IMR-90 (cell line): ENCODE measurements around the gene AXIN1. TPM values are rescaled to one million over a fixed set of nuclear protein-coding genes. Genes with fewer than 3 reads are reported as not detected.

Source experiments
- ATAC-seq: fragments of 200-7000 bp; cut with Tn5 transposase; 2 replicates; pipeline ENCODE4 v1.9.1; 2020; ENCODE audit warnings: low read depth, mild to moderate bottlenecking, moderate library complexity
- BruUV-seq: library from RNA; stranded (reverse); fragments of 400-500 nt; replicated peaks from 2 replicates; lab custom pipeline; 2021; lab: Mats Ljungman, UMichigan
- CTCF ChIA-PET: fragments of 300-600 bp; formaldehyde crosslinking; extraction: SDS; loops from one replicate; lab custom pipeline; 2021; ENCODE audit warnings: antibody characterized with exemption; lab: Yijun Ruan, JAX
- POLR2A ChIA-PET: fragments of 300-600 bp; sonication (Branson Sonifier 250); formaldehyde crosslinking; loops from one replicate; lab custom pipeline; 2022; ENCODE audit warnings: antibody characterized with exemption; ENCODE audit not compliant: unreplicated experiment; lab: Charles Lee
- DNase-seq: peaks from one replicate; pipeline ENCODE4 v3.0.0; 2013
- H2AFZ ChIP-seq: replicated peaks from 2 replicates; pipeline ENCODE3; 2013; ENCODE audit warnings: low read length, mild to moderate bottlenecking; ENCODE audit not compliant: poor library complexity
- H2AK5ac ChIP-seq: 2 replicates; pipeline ENCODE4 v1.6.1; 2013; ENCODE audit warnings: low read depth, low read length, inconsistent platforms
- H2AK9ac ChIP-seq: replicated peaks from 2 replicates; pipeline ENCODE3; 2013; ENCODE audit warnings: mild to moderate bottlenecking, low read depth, low read length, moderate library complexity; ENCODE audit not compliant: poor library complexity
- H2BK120ac ChIP-seq: 2 replicates; pipeline ENCODE4 v1.6.1; 2013; ENCODE audit warnings: low read depth, low read length, inconsistent platforms
- H2BK15ac ChIP-seq: 3 replicates; pipeline ENCODE4 v1.6.1; 2013; ENCODE audit warnings: low read depth, low read length, inconsistent platforms
- H2BK20ac ChIP-seq: 2 replicates; pipeline ENCODE4 v1.6.1; 2013; ENCODE audit warnings: low read depth, mild to moderate bottlenecking, inconsistent platforms, low read length, moderate library complexity
- H2BK5ac ChIP-seq: 2 replicates; pipeline ENCODE4 v1.6.1; 2013; ENCODE audit warnings: mild to moderate bottlenecking, low read depth, low read length, inconsistent platforms; ENCODE audit not compliant: poor library complexity, severe bottlenecking
- H3K14ac ChIP-seq: replicated peaks from 2 replicates; pipeline ENCODE4 v1.6.1; 2013; ENCODE audit warnings: low read depth, low read length, inconsistent platforms
- H3K18ac ChIP-seq: 2 replicates; pipeline ENCODE4 v1.6.1; 2013; ENCODE audit warnings: low read depth, low read length, control low read depth
- H3K23ac ChIP-seq: 2 replicates; pipeline ENCODE4 v1.6.1; 2013; ENCODE audit warnings: low read depth, low read length, inconsistent platforms
- H3K27ac ChIP-seq: 2 replicates; pipeline ENCODE4 v1.5.1; 2013; ENCODE audit warnings: mild to moderate bottlenecking, control low read depth, low read length; ENCODE audit not compliant: insufficient read depth
- H3K27me3 ChIP-seq: 2 replicates; pipeline ENCODE4 v1.6.1; 2013; ENCODE audit warnings: low read length; ENCODE audit not compliant: control insufficient read depth, insufficient read depth
- H3K36me3 ChIP-seq: 2 replicates; pipeline ENCODE4 v1.6.1; 2013; ENCODE audit warnings: low read length, mixed read lengths; ENCODE audit not compliant: control insufficient read depth, insufficient read depth
- H3K4ac ChIP-seq: 2 replicates; pipeline ENCODE4 v1.6.1; 2013; ENCODE audit warnings: low read depth, low read length, inconsistent platforms
- H3K4me1 ChIP-seq: 2 replicates; pipeline ENCODE4 v1.6.1; 2013; ENCODE audit warnings: low read length, mixed read lengths; ENCODE audit not compliant: control insufficient read depth, insufficient read depth
- H3K4me2 ChIP-seq: 2 replicates; pipeline ENCODE4 v1.6.1; 2013; ENCODE audit warnings: low read depth, mild to moderate bottlenecking, control low read depth, low read length, moderate library complexity
- H3K4me3 ChIP-seq: 2 replicates; pipeline ENCODE4 v1.5.1; 2013; ENCODE audit warnings: low read depth, mild to moderate bottlenecking, control low read depth, low read length, moderate library complexity; ENCODE audit not compliant: insufficient read depth
- H3K56ac ChIP-seq: 2 replicates; pipeline ENCODE4 v1.6.1; 2013; ENCODE audit warnings: low read length, inconsistent platforms; ENCODE audit not compliant: insufficient read depth; ENCODE audit errors: extremely low read depth
- H3K79me1 ChIP-seq, 2 experiments: 2 replicates each; pipeline ENCODE4 v1.6.1; 2013; ENCODE audit warnings: low read length in 2 of 2, inconsistent platforms in 1 of 2, low read depth in 1 of 2
- H3K9ac ChIP-seq: 2 replicates; pipeline ENCODE4 v1.6.1; 2013; ENCODE audit warnings: low read depth, low read length, control low read depth
- H3K9me1 ChIP-seq: 2 replicates; pipeline ENCODE4 v1.6.1; 2013; ENCODE audit warnings: low read length, inconsistent platforms; ENCODE audit not compliant: insufficient read depth
- H3K9me3 ChIP-seq: 2 replicates; pipeline ENCODE4 v1.6.1; 2013; ENCODE audit warnings: low read length; ENCODE audit not compliant: control insufficient read depth, insufficient read depth
- H4K20me1 ChIP-seq: 2 replicates; pipeline ENCODE4 v1.6.1; 2013; ENCODE audit warnings: low read length, inconsistent platforms; ENCODE audit not compliant: insufficient read depth
- H4K5ac ChIP-seq: 2 replicates; pipeline ENCODE4 v1.6.1; 2013; ENCODE audit warnings: mild to moderate bottlenecking, low read depth, low read length, control low read depth
- H4K8ac ChIP-seq, 2 experiments: 2 replicates each; pipeline ENCODE4 v1.6.1; 2013; ENCODE audit warnings: low read depth in 2 of 2, low read length in 2 of 2, control low read depth in 1 of 2, inconsistent platforms in 1 of 2
- H4K91ac ChIP-seq: 2 replicates; pipeline ENCODE4 v1.6.1; 2013; ENCODE audit warnings: low read depth, low read length, inconsistent platforms; ENCODE audit not compliant: insufficient read depth
- BHLHE40 ChIP-seq: fragments of 150-350 bp; IDR thresholded peaks from 2 replicates; pipeline ENCODE4 v1.6.1; 2016; ENCODE audit warnings: mild to moderate bottlenecking, low read depth, low read length
- CEBPB ChIP-seq: IDR thresholded peaks from 2 replicates; pipeline ENCODE4 v1.6.1; 2012; ENCODE audit warnings: low read depth, low read length, improper control_type of control experiment
- CHD1 ChIP-seq: IDR thresholded peaks from 2 replicates; pipeline ENCODE4 v1.6.1; 2012; ENCODE audit warnings: low read depth, low read length, improper control_type of control experiment
- ELK1 ChIP-seq: fragments of 150-350 bp; IDR thresholded peaks from 2 replicates; pipeline ENCODE4 v1.6.1; 2016; ENCODE audit warnings: low read depth, mild to moderate bottlenecking, low read length, moderate library complexity, borderline replicate concordance
- FOS ChIP-seq: fragments of 150-350 bp; IDR thresholded peaks from 2 replicates; pipeline ENCODE4 v1.6.1; 2016; ENCODE audit warnings: low read depth, low read length
- MAFK ChIP-seq: IDR thresholded peaks from 2 replicates; pipeline ENCODE4 v1.6.1; 2012; ENCODE audit warnings: low read depth, low read length, improper control_type of control experiment
- MAZ ChIP-seq: IDR thresholded peaks from 2 replicates; pipeline ENCODE4 v1.6.1; 2012; ENCODE audit warnings: low read depth, mild to moderate bottlenecking, low read length, improper control_type of control experiment, moderate library complexity, borderline replicate concordance
- MXI1 ChIP-seq: IDR thresholded peaks from 2 replicates; pipeline ENCODE4 v1.6.1; 2012; ENCODE audit warnings: low read depth, mild to moderate bottlenecking, low read length, moderate library complexity, borderline replicate concordance
- NFE2L2 ChIP-seq: fragments of 150-350 bp; IDR thresholded peaks from 2 replicates; pipeline ENCODE4 v1.6.1; 2016; ENCODE audit warnings: low read depth, mild to moderate bottlenecking, low read length
- POLR2A ChIP-seq: IDR thresholded peaks from 2 replicates; pipeline ENCODE4 v1.6.1; 2012; ENCODE audit warnings: mild to moderate bottlenecking, low read depth, low read length
- RAD21 ChIP-seq: IDR thresholded peaks from 2 replicates; pipeline ENCODE4 v1.6.1; 2012; ENCODE audit warnings: low read length, improper control_type of control experiment
- RCOR1 ChIP-seq: IDR thresholded peaks from 2 replicates; pipeline ENCODE4 v1.6.1; 2012; ENCODE audit warnings: mild to moderate bottlenecking, low read length, improper control_type of control experiment; ENCODE audit not compliant: insufficient replicate concordance
- RFX5 ChIP-seq: IDR thresholded peaks from 2 replicates; pipeline ENCODE4 v1.8.0; 2012; ENCODE audit warnings: low read depth, mild to moderate bottlenecking, low read length, moderate library complexity
- SMC3 ChIP-seq: fragments of 150-350 bp; IDR thresholded peaks from 2 replicates; pipeline ENCODE4 v1.6.1; 2016; ENCODE audit warnings: low read depth, mild to moderate bottlenecking, antibody characterized with exemption, low read length, moderate library complexity
- WGBS, 2 experiments: methylation state at CpG; one replicate each; pipeline versions ENCODE4 v1.1.5 to v1.1.7; 2013; ENCODE audit warnings: missing lambda C conversion rate in 2 of 2; ENCODE audit not compliant: insufficient read length in 1 of 2; ENCODE audit errors: extremely low coverage in 2 of 2; 5-methylcytosine and 5-hydroxymethylcytosine counted together
- dilution Hi-C: fragments of 300-500 bp; cut with HindIII; formaldehyde crosslinking; loops from one replicate; pipeline ENCODE4 v1.14.3; 2018; ENCODE audit warnings: low sequenced_read_pairs; ENCODE audit not compliant: unreplicated experiment
- in situ Hi-C: fragments of 300-500 bp; cut with MboI; formaldehyde crosslinking; loops from 3 replicates; pipeline ENCODE4 v1.14.3; 2019; ENCODE audit warnings: low sequenced_read_pairs, inconsistent platforms, mixed read lengths
- intact Hi-C: fragments of 100-400 bp; cut with micrococcal nuclease; formaldehyde crosslinking; loops from 2 replicates; pipeline ENCODE4 v1.10.0; 2022
- polyA plus RNA-seq, 3 experiments: library from polyadenylated mRNA; depleted of rRNA; stranded (reverse); fragments of >200 nt; gene quantifications; 2 replicates each; pipeline ENCODE4 v1.2.3, GENCODE V29; 2012; ENCODE audit warnings: low replicate concordance in 1 of 3
- total RNA-seq: library from RNA; depleted of rRNA; stranded (reverse); fragments of >200 nt; gene quantifications from 2 replicates; pipeline ENCODE4 v1.2.3, GENCODE V29; 2012
- TF ChIP-seq, protein P1 (sequence below): fragments of 150-350 bp; IDR thresholded peaks from 2 replicates; pipeline ENCODE4 v1.6.1; 2017; ENCODE audit warnings: mild to moderate bottlenecking, antibody characterized with exemption, low read length, low read depth
- TF ChIP-seq, protein P2 (sequence below): conservative IDR thresholded peaks from 2 replicates; pipeline ENCODE4 v1.5.1; 2012; ENCODE audit warnings: mild to moderate bottlenecking, low read depth, low read length, improper control_type of control experiment

AXIN1 gene
- total and polyA plus RNA-seq, 2 of the 4 experiments (the other 2 are of a cell fraction), result 10.9 to 14.2 TPM

DNA sequence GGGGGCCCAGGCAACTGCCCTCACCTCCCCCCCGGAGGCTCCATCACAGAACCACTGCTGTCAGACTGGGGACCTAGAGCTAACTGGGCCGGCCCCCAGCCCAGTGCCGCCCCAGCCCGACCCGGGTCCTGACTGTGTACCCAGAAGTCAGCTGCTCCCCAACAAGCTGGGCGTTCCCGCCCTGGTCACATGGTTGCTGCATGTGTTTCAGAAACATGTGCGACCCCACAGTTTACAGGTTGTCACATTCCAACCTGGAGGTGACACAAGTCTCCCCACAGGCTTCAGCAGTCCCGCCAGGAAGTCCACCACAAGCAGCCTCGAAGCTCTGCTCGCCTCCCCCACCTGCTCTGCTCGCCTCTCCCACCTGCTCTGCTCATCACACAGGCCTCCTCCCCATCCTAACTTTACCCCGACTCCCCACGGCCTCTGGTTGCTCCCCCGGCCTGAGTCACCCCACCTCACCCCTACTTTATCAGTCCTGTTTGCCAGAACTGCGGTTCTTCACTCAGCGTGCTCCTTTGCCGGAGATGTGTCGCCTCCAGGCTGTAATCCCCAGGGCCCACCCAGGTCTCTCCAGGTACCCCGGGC, 16.8 kb upstream of the AXIN1 start:
- Histone ChIP-seq H3K27ac (no peak overlapping the region), H4K8ac (no peak overlapping the region), H3K18ac (no peak overlapping the region), H2AK5ac (no peak overlapping the region), H3K4me1 (peaks cover 7% of the 10 kb centered on the region; the same call in 1 of the 2 replicates), H3K4me2 (no peak overlapping the region; the same call in 1 of the 2 replicates), H2AK9ac (peak overlapping the region; percentile 42), H2AFZ (no peak overlapping the region), H3K36me3 (peaks cover 60% of the 10 kb centered on the region), H4K5ac (no peak overlapping the region), H3K56ac (no peak overlapping the region), H2BK5ac (no peak overlapping the region), H3K14ac (no peak overlapping the region), H3K4me3 (no peak overlapping the region), H2BK120ac (no peak overlapping the region), H3K9ac (no peak overlapping the region), H4K20me1 (no peaks in the 10 kb centered on the region), H2BK20ac (no peak overlapping the region), H3K9me1 (no peaks in the 10 kb centered on the region), H3K23ac (no peak overlapping the region), H4K91ac (no peak overlapping the region), H3K27me3 (no peaks in the 10 kb centered on the region), H2BK15ac (no peak overlapping the region), H3K4ac (no peak overlapping the region), H3K9me3 (no peaks in the 10 kb centered on the region), H3K79me1 (peaks cover 4 to 11% of the 10 kb centered on the region in 2 experiments; a peak in 2 of 4 replicates)
- WGBS, 2 experiments, result 81% methylated on average over 17 of the region's 20 CpGs; no CpG with 5 or more reads in 1 of the 2 experiments
- no peak for ATAC-seq
- no peak for TF ChIP-seq BHLHE40
- no peak for TF ChIP-seq SMC3
- TF ChIP-seq RFX5, result no peak
- no peak for TF ChIP-seq RAD21
- no peak for TF ChIP-seq MXI1
- TF ChIP-seq POLR2A, result no peak
- TF ChIP-seq, protein P1, sequence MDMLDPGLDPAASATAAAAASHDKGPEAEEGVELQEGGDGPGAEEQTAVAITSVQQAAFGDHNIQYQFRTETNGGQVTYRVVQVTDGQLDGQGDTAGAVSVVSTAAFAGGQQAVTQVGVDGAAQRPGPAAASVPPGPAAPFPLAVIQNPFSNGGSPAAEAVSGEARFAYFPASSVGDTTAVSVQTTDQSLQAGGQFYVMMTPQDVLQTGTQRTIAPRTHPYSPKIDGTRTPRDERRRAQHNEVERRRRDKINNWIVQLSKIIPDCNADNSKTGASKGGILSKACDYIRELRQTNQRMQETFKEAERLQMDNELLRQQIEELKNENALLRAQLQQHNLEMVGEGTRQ, result no peak
- no peak for TF ChIP-seq MAZ
- no peak for TF ChIP-seq CHD1
- TF ChIP-seq RCOR1, result no peak
- TF ChIP-seq, protein P2, sequence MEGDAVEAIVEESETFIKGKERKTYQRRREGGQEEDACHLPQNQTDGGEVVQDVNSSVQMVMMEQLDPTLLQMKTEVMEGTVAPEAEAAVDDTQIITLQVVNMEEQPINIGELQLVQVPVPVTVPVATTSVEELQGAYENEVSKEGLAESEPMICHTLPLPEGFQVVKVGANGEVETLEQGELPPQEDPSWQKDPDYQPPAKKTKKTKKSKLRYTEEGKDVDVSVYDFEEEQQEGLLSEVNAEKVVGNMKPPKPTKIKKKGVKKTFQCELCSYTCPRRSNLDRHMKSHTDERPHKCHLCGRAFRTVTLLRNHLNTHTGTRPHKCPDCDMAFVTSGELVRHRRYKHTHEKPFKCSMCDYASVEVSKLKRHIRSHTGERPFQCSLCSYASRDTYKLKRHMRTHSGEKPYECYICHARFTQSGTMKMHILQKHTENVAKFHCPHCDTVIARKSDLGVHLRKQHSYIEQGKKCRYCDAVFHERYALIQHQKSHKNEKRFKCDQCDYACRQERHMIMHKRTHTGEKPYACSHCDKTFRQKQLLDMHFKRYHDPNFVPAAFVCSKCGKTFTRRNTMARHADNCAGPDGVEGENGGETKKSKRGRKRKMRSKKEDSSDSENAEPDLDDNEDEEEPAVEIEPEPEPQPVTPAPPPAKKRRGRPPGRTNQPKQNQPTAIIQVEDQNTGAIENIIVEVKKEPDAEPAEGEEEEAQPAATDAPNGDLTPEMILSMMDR, result no peak
- TF ChIP-seq FOS, result no peak
- TF ChIP-seq MAFK, result no peak
- TF ChIP-seq CEBPB, result no peak
- TF ChIP-seq ELK1, result no peak
- TF ChIP-seq NFE2L2, result no peak
- intact Hi-C loops (no loop called here), in situ Hi-C loops (no loop called here), dilution Hi-C loops (no loop called here)
- ChIA-PET POLR2A (no interaction called here), CTCF (no interaction called here)
- no TSS peak for BruUV-seq
- DNase-seq, result no peak
